GM18870 (cell line): ENCODE data around the gene REEP1.
"Not testable (repeated sequence)": the region's sequence is repeated elsewhere in the genome, so short reads cannot be mapped to it uniquely, and the experiment has no call there.

Experiments used
- ATAC-seq: cut with Tn5 transposase; IDR thresholded peaks from one replicate; pipeline ENCODE4 v1.9.1; 2021; ENCODE audit warnings: moderate library complexity; ENCODE audit not compliant: unreplicated experiment

Gene REEP1

DNA sequence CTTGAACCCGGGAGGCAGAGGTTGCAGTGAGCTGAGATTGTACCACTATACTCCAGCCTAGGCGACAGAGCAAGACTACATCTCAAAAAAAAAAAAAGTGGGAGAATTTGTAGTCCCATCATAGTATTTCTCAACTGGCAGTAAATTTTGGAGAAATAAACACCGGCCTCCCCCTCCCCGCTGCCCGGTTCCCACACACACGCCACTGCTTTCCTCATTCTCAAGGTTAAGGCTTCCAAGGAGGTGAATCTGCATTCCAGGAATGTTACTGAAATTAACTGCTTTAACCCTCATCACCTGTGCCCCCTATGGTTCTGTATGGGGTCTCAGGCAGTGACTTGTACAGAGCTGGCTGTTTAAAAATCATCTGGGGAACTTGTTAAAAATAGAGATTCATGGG, 88.2 kb downstream of the REEP1 start:
- no peak for ATAC-seq

DNA sequence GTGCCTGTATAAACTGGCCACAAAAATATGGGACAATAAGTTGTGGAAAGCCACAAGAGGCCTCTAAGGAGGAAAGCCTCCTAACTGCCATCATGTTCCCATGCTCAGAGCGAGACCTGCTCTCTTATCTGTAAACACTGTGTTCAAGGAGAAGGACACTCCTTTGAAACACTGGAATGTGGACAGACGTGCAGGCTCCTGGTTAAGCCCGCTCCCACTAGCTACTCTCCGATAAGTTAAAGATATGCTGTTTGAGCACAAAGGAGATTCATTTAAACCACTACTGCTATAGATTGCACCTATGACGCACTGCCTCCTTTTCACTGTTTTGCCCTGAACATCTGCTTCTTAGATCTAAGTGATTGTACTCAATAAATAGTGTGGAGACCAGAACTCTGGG, 92.2 kb downstream of the REEP1 start:
- not testable (repeated sequence) for ATAC-seq

DNA sequence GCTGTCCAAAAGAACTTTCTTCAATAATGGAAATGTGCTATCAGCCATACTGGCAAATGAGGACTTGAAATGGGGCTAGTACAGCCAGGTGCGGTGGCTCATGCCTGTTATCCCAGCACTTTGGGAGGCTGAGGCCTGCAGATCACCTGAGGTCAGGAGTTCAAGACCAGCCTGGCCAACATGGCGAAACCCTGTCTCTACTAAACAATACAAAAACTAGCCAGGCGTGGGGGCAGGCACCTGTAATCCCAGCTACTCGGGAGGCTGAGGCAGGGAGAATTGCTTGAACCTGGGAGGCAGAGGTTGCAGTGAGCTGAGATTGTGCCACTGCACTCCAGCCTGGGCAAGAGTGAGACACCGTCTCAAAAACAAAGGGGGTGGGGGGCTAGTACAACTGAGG, 92.6 kb downstream of the REEP1 start:
- not testable (repeated sequence) for ATAC-seq

DNA sequence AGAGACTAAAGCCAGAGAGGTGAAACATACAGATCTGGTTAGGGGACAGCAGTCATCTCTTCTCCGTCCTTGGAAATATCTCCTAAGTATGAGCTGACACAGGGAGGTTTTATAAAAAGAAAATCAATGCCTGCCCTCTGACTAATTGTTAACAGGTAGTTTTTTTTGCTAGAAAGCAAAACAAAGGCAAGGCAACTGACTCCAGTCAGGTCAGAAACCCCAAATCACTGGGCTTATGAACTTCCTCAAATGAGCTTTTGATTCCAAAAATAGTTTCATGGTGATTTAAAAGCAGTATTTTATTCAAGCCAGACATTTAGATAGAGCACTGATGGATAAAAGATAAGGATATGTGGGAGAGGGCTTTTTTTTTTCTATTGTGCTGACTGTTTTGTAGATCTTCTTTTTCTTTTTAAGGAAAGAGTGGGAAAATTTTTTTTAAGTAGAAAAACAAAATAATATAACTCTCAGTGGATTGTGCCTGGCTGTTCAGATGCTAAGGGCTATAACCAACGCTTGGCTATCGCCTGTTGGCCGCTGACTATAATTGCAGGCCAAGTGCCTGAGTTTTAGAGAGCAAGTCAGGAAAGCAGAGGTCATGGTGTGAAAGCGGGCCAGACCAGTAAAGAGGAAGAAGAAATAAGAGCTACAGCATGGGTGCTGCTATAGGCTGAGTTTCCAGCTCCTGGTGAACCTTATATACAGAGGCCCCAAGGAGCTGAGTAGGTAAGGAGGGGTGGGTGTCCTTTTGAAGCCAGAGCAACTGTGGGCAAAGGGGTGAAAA, 93.3 kb downstream of the REEP1 start:
- no peak for ATAC-seq

DNA sequence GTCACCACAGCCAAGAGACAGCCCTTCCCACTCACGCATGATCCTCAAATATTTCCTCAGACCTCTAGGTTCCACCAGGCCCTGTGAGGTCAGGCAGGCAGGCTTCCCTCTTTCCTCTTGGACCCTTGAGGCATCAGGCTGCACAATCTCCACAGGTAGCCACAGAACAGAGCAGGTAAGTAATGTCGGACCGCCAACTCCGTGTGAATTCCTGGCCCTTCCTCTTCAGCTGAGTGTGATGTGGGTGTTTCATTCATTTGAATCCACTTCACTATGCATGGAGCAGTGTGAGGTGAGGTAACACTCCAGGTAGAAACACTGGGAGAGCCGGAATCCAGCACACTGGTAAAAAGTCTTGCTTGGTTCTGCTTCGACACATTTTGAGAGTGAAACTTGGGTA, 94.2 kb downstream of the REEP1 start:
- ATAC-seq = no peak

DNA sequence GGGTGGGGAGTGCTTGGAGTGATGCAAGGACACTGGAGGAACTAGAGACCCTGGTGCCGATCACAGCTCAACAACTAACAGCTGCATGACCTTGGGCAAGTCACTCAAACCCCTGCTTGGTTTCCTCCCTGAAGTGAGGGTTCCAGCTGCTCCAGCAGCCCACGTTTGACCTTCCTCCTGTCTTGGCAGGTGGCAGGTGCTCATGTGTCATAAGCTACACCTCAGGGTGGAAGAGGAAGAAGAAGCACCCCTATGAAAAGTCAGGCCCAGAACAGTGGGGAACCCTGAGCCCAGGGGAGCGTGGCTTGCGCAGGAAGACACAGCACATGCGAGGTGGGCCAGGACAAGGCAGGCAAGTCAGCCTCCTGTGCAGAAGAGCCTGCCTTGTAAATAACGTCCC, 95.8 kb downstream of the REEP1 start:
- ATAC-seq = no peak

DNA sequence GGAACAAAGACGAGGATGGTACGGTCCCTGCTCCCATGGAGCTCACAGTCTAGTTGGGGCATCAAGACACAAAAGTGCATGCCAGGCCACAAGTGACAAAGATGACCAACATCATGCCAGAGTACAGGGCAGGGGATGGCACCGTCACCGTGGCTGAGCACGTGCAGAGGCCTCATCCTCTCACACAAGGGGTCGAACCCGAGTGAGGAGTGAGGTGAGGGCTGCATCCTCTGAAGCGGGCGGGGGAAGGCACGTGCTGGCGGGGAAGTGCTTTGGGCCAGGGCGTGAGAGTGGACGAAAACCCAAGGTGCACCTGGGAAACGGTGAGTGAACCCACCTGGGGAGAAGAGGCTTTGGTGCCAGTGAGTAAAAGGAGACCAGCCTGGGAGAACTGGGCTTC, 97.2 kb downstream of the REEP1 start:
- no peak for ATAC-seq

DNA sequence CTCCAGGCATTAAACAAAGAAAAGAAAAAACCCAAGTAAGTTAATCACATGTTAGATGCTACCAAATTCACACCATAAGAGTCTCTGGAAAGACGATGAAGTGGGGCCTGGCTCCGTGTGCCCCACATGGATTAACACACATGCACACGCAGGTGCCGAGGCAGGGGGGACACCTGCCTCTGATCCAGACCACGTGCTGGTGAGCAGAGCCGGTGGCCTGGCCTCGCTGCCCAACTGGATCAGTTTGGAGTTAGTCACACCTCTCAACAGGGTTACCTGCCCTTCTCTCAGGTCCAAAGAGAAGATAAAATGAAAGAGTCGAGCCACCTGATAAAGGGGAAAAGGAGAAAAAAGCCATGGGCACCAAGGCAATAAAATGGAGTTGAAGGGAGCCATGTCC, 97.7 kb downstream of the REEP1 start:
- ATAC-seq = no peak

DNA sequence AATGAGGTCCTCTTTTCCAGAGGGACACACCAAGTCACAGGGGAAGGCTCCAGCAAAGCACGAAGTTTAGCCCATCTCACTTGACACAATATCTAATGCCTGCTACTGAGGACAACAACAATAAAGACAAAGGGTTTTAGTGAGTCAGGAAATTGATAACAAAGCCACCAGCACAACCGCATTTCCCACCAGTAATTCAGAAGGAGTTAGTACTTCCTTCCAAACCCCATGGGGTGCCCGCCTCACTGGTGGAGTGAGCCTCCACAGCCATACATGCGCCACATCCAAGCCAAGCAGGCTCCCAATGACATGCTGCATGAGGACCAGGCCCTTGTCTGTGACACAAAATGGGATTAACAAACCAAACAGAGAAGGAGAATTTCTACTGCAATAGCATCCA, 98.1 kb downstream of the REEP1 start:
- no peak for ATAC-seq

DNA sequence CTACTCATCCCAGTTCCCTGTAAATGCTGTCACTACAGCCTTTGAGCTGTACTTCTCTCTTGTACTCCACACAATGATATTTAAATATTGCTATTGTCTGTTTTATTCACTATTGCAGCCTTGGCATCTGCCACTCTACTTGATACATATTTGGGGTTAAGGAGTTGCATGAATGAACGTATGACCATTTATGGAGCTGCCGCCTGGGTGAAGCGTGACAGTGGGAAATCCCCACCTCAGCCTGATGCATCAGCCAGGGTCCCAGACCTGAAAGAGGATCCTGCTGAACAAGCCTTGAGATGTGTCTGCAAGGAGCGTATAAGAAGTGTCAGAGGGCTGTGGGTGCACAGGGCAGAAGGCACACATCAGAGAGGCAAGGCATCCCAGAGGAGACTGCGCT, 99.1 kb downstream of the REEP1 start:
- peak; percentile 86 for ATAC-seq

DNA sequence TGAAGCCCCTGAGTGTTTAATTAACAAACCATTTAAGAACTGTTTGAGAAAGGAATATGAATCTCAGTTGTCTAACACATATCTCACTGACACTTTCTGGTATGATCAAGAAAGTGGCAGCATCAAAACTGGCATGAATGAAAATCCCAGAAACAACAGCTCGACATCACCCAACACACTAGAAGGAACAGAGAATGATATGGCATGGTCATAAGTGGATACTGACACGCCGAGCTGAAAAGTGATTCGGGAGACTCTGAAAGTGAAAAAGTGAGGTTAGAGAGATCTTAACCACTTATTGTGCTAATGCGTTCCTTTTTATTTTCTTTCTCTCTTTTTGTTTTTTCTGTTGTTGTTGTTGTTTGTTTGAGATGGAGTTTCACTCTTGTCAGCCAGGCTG, 100.3 kb downstream of the REEP1 start:
- ATAC-seq = no peak

DNA sequence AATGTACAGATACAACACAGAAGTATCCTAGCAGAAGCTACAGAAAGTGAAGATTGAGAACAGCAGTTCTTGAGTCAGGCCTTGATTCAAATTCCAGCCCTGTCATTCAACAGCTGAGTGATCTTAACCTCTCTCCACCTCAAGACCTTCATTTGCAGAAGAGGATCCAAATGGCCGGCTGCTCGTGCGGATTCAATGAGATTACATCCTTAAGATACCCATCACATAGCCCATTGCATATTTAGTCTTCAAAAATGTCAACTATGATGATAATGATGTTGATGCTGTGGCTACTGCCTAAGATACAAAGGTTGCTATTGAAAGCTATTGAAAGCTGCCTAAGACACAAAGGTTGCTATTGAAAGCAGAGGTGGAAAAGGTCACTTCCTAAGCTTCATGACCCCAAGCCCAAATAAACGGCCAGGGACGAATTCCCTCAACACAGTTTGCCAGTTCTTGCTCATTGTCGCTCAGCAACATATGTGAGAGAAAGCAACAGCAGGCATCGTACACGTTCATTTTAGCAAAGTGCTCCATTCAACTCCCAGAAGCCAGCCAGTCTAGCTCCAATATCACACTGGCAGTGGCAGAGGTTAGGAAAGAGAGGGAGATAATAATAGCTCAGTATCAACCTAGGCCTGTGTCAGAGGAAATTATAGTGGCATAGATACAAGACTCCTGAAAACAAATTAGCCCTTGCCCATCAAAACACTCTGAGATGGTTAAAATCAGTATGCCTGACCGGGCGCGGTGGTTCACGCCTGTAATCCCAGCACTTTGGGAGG, 102.0 kb downstream of the REEP1 start:
- ATAC-seq = no peak

DNA sequence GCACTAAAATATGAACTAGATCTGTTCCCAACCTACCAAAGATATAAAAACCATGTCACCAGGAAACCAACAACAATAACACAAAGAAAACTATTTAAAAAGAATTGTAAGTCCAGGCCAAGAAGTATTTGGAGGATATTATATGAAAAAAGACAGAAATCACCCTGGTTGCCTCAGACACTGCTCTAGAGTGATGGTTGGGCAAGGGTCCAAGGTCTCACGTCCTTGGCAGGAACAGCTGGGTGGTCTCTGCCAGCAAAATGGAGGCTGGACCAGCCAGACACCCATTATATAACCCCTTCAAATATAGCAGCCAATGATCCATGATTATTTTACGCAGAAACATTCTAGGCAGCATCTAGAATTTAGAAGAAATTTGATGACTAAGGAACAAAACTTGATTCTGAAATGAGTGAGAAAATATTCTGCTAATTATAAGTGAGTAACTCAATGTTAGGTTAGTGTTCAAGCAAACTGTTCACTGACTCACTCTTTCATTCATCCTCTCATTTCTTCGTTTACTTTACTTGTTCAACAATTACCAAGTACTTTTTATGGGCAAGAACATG, 102.8 kb downstream of the REEP1 start:
- ATAC-seq = no peak

DNA sequence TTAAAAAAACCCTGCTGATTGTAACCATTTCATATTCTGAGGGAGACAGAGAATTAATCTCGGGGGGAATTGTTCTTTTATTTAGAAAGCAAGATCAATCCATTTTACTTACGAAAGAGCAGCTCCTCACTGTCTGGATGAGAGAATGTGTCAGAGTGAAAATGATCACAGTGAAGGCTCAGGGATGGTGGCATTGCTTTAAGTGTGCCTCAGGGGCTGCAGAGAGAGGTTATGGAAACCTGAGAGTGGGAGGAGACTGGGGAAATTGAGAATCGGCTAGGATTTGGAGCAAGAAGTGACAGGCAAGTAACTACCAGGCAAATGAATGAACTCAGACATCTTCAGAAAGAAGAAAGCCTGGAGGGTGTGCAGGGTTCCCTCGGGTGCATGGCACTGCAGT, 104.0 kb downstream of the REEP1 start:
- ATAC-seq = no peak

DNA sequence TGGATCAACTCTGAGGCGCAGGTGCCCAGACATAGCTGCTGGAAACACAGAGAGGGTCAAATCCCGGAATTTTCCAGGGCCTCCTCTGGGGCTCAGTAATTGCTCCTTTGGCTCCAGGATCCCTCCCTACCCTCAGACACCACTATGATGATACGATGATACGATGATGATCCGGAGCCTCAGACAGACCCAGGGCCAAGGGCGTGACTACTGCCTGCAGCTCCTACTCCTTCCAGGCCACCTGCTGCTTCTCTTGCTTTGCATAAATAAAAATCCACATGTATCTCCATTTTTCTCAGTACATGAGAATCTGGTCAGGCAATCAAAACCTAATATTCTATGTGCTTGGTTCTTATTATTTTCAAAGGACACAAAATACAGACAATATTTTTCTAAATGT, 104.5 kb downstream of the REEP1 start:
- no peak for ATAC-seq

DNA sequence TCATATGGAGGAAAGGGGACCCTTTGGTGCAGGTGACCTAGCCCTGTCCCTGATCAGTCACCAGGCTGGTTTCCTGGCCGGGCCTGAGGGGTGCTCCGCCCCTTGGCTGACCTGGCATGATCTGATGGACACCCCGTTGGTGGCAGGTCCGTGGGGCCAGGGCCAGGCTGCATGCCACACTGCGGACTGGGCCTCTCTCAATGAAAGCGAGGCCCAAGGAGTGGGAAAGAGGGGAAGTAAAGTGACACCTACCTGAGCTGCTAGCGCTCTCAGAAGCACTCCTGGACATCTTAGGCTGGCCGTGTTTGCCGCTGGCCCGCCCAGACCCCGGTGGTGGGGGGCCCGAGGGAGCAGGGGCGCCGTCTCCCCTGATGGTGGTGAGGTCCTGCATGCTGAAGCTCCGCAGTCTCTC, 105.0 kb downstream of the REEP1 start:
- ATAC-seq = no peak

DNA sequence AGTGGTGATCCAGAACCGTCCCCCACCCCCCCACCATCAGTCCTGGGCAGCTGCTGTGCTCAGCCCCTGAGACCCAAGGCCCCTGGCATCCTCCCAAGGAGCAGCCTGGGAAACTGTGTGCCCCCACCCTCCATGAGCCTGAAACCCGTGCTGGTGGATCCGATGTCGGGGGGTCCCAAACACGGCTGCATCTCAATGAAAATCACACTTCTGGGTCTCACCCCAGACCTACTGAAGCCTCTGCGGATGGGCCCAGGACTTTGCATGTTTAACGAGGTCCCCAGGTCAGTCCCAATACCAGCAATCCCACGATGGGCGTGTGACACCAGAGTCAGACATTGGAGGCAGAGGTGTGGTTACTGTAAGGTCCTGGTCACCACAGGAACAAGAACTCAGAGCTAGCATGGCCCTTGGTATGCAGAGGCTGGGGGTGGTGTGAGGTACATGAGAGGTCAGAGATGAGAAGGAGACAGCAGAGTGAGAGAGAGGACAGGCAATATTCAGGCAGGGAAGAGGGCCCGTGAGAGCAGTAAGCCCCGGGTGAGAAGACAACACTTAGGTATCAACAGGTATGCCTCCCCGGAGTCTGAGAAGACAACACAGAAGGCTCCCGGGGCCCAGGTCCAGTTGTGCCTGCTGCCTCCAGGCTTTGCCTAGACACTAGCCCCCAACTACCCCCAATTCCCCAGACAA, 105.6 kb downstream of the REEP1 start:
- ATAC-seq = no peak

DNA sequence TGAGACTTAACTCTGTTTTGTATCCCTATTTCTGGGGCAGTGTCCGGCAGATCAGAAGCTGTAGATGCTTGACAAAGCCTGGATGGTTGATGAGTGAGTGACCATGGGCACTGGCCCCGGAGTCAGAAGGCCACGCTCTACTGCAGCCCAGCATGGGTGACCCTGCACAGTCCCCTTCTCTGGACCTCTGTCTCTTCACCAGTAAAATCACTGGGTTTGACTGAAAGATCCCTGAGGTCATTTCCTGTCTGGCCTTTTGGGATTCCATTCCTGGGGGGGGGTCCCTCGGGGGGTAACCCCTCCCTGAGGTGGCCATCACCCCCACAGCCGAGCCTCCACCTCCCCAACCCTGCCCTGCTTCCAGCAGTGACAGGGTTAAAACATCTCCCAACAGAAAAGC, 106.5 kb downstream of the REEP1 start:
- ATAC-seq = no peak

DNA sequence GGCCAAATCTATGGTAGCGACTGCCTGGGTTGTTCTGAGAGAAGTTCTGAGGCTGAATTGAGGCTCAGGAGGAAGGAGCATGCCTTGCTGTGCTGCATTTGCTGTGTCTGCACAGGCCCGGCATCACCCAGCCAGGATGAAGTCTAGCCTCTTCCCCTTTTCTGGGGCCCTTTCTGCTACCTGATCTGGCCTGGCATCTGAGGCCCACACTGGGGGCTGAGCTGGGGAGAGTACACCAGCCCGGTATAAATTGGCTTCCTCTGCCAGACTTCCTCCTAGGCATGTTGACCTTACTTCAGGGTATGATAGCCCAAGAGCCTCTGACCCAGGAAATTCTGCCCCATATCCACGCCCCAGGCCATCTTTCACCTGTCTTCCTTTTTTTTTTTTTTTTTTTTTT, 108.2 kb downstream of the REEP1 start:
- ATAC-seq = no peak

DNA sequence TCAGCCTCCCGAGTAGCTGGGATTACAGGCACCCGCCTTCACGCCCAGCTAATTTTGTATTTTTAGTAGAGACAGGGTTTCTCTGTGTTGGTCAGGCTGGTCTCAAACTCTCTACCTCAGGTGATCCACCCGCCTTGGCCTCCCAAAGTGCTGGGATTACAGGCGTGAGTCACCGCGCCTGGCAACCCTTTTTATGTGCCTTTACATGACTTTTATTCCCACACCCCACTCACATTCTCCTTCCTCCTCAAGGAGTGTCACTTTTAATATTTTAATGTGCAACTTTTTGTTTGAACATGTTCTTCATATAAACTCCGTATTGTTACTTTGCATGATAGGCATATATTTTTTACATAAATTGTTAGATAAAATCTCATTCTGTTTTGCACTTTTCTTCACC, 108.9 kb downstream of the REEP1 start:
- not testable (repeated sequence) for ATAC-seq

DNA sequence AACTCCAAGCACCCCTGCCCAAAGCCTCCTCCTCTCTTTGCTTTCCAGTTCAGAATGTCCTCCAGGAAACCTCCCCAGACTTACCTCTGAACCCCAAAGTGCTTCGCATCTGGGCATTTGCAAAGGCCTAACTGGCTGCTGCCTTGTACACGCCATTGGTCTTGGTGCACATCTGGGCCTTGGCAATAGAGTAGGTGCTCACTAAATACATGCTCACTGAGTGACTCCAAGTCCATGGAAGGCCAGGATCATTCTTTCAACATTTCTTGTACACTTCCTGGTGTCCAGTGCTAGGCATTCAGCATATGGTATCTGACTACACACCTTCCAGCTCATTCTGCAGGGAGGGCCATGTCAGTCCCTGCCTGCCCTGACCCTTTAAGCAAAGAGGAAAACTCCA, 109.7 kb downstream of the REEP1 start:
- no peak for ATAC-seq
